Parathyroid adenoma (tissue), 2 donors: ENCODE results near the gene SERINC1.

Experiments
- H2AFZ ChIP-seq: fragments of 300-600 bp; sonication (generic); one replicate; pipeline ENCODE4 v1.7.0; 2017; ENCODE audit warnings: antibody characterized with exemption, mild to moderate bottlenecking
- H3K27ac ChIP-seq: fragments of 300-600 bp; sonication (generic); one replicate; pipeline ENCODE4 v1.7.0; 2017
- H3K27me3 ChIP-seq: fragments of 300-600 bp; sonication (generic); one replicate; pipeline ENCODE4 v1.7.0; 2017; ENCODE audit warnings: low read length; ENCODE audit not compliant: control insufficient read depth, insufficient read depth
- H3K36me3 ChIP-seq: fragments of 300-600 bp; sonication (generic); one replicate; pipeline ENCODE4 v1.7.0; 2017; ENCODE audit warnings: low read length; ENCODE audit not compliant: control insufficient read depth, insufficient read depth
- H3K4me1 ChIP-seq: fragments of 300-600 bp; sonication (generic); one replicate; pipeline ENCODE4 v1.7.0; 2017; ENCODE audit warnings: control low read depth
- H3K4me2 ChIP-seq: fragments of 300-600 bp; sonication (generic); one replicate; pipeline ENCODE4 v1.7.0; 2017; ENCODE audit warnings: low read length
- H3K4me3 ChIP-seq: fragments of 300-600 bp; sonication (generic); one replicate; pipeline ENCODE4 v1.7.0; 2017; ENCODE audit warnings: low read depth, low read length
- H3K79me2 ChIP-seq: fragments of 300-600 bp; sonication (generic); one replicate; pipeline ENCODE4 v1.7.0; 2017; ENCODE audit warnings: control low read depth
- H3K9ac ChIP-seq: fragments of 300-600 bp; sonication (generic); one replicate; pipeline ENCODE4 v1.7.0; 2017; ENCODE audit warnings: mild to moderate bottlenecking
- H3K9me3 ChIP-seq: fragments of 300-600 bp; sonication (generic); one replicate; pipeline ENCODE4 v1.7.0; 2017; ENCODE audit warnings: low read length; ENCODE audit not compliant: control insufficient read depth
- TF ChIP-seq, protein P1 (sequence below): fragments of 300-600 bp; sonication (generic); IDR thresholded peaks from one replicate; pipeline ENCODE4 v1.7.0; 2017; ENCODE audit warnings: antibody characterized with exemption, mild to moderate bottlenecking
- donor health status: primary hyperparathyroidism.

The SERINC1 gene

DNA sequence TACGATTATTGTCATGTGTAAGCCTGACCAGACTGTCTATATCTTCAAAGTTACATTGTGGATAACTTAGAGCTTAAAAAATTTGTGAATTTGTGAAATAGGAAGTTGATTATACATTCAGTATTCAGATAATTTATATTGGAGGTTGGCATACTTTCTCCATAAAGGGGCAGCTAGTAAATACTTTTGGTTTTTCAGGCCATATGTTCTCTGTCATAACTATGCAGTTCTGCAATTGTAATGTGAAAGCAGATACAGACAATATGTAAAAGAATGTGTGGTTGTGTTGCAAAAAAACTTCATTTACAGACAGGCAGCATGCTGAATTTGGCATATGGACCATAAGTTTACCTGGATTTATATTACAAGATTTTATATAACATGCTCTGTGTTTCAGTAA lies 42.8 kb downstream of the SERINC1 start:
- TF ChIP-seq, protein P1, sequence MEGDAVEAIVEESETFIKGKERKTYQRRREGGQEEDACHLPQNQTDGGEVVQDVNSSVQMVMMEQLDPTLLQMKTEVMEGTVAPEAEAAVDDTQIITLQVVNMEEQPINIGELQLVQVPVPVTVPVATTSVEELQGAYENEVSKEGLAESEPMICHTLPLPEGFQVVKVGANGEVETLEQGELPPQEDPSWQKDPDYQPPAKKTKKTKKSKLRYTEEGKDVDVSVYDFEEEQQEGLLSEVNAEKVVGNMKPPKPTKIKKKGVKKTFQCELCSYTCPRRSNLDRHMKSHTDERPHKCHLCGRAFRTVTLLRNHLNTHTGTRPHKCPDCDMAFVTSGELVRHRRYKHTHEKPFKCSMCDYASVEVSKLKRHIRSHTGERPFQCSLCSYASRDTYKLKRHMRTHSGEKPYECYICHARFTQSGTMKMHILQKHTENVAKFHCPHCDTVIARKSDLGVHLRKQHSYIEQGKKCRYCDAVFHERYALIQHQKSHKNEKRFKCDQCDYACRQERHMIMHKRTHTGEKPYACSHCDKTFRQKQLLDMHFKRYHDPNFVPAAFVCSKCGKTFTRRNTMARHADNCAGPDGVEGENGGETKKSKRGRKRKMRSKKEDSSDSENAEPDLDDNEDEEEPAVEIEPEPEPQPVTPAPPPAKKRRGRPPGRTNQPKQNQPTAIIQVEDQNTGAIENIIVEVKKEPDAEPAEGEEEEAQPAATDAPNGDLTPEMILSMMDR = no peak
- H3K36me3 ChIP-seq = no peaks in the 10 kb centered on the region
- H3K27me3 ChIP-seq = no peaks in the 10 kb centered on the region
- no peaks in the 10 kb centered on the region for H3K79me2 ChIP-seq
- no peak overlapping the region for H3K9ac ChIP-seq
- H3K4me2 ChIP-seq = no peak overlapping the region
- H3K9me3 ChIP-seq = no peaks in the 10 kb centered on the region
- H3K4me1 ChIP-seq = no peaks in the 10 kb centered on the region
- no peak overlapping the region for H2AFZ ChIP-seq
- H3K4me3 ChIP-seq = no peak overlapping the region
- H3K27ac ChIP-seq = no peak overlapping the region

DNA sequence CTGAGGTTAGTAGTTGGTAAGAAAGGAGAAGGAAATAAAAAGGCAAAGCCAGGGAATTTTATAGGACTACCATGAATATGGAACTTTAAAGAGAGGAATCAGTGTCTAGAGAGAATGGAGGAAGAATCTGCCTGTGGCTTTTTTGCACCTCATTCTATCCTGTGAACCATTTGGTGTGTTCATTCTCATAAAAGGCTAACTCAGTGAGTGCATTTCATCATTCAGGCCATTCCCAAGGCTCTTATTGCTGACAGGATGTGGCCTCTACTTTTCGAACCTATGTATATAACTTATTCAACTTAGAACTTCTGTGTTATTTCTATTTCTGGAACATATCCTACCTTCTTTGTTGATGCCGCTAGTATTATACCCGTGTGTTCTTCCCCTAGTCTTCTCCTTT lies 45.0 kb downstream of the SERINC1 start:
- Histone ChIP-seq H3K9me3 (no peaks in the 10 kb centered on the region), H3K4me1 (no peaks in the 10 kb centered on the region), H3K4me2 (no peak overlapping the region), H3K27me3 (no peaks in the 10 kb centered on the region), H2AFZ (no peak overlapping the region), H3K79me2 (no peaks in the 10 kb centered on the region), H3K27ac (no peak overlapping the region), H3K4me3 (no peak overlapping the region), H3K9ac (no peak overlapping the region), H3K36me3 (no peaks in the 10 kb centered on the region)
- TF ChIP-seq, protein P1 = no peak

DNA sequence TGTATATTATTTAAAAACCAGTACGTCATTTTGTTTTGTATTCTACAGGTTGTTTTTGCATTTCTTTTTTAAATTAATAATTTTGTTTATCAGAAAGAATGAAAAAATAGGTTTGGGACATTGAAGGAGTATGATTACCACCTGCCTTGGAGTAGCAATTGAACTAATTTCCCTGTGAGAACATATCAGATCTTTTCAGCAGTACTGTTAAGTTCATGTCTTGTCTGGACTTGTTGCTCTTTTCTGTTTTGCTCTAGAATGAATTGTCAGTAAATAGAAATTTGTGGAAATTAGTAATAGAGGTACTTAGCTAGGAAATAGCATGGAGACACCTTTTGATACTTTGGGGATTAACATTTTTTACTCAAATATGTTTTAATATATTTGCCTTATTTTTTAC lies 47.9 kb downstream of the SERINC1 start:
- H3K4me2 ChIP-seq = no peak overlapping the region
- H3K36me3 ChIP-seq = no peaks in the 10 kb centered on the region
- H3K4me1 ChIP-seq = no peaks in the 10 kb centered on the region
- H3K9me3 ChIP-seq = no peaks in the 10 kb centered on the region
- H3K4me3 ChIP-seq = no peak overlapping the region
- H3K9ac ChIP-seq = no peak overlapping the region
- H3K79me2 ChIP-seq = no peaks in the 10 kb centered on the region
- H3K27ac ChIP-seq = no peak overlapping the region
- TF ChIP-seq, protein P1 = no peak
- no peaks in the 10 kb centered on the region for H3K27me3 ChIP-seq
- no peak overlapping the region for H2AFZ ChIP-seq

DNA sequence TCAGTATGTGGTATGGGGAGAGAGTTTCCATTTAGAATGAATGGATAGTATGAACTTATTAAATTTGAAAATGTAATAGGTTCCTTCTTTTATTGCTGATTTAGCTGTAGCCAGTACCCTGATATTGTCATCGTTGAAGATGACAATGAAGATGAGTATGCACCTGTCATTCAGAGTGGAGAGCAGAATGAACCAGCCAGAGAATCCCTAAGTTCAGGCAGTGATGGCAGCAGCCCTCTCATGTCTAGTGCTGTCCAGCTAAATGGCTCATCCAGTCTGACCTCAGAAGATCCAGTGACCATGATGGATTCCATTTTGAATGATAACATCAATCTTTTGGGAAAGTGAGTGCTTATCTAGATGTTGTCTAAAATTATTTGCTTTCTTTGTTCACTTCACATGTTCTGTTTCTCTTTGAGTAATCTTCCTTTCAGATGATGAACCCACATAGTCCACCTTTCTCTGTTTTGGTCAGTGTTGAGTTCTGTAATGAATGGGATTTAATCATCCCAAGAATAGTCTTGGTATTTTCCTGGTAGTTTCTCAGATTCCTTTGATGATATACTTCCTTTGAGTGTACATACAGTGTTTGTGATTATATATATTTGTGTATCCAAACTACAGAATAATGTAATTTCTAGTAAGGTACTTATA lies 48.9 kb downstream of the SERINC1 start:
- Histone ChIP-seq H3K4me1 (no peaks in the 10 kb centered on the region), H3K4me3 (no peak overlapping the region), H3K27me3 (no peaks in the 10 kb centered on the region), H3K4me2 (no peak overlapping the region), H2AFZ (no peak overlapping the region), H3K9me3 (no peaks in the 10 kb centered on the region), H3K79me2 (no peaks in the 10 kb centered on the region), H3K36me3 (no peaks in the 10 kb centered on the region), H3K9ac (no peak overlapping the region), H3K27ac (no peak overlapping the region)
- TF ChIP-seq, protein P1 = no peak

DNA sequence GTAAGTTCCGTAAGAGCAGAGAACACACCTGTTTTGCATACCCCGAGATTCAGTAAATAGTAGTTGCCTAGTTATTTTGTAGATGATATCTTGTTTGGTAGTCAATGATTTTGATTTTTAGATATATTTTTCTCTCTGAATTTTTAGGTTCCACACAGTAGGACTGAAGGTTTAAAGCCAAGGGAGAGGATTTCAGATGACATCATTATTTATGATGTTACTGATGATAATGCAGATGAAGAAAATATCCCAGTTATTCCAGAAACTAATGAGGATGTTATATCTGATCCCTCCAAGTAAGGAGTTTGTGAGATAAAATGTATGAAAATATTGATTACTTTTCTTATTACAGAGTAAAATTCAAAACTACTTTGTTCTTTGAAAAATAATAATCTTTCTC lies 49.6 kb downstream of the SERINC1 start:
- Histone ChIP-seq H3K4me1 (no peaks in the 10 kb centered on the region), H3K79me2 (no peaks in the 10 kb centered on the region), H3K9me3 (no peaks in the 10 kb centered on the region), H3K27me3 (no peaks in the 10 kb centered on the region), H3K9ac (no peak overlapping the region), H3K27ac (no peak overlapping the region), H3K36me3 (no peaks in the 10 kb centered on the region), H3K4me2 (no peak overlapping the region), H2AFZ (no peak overlapping the region), H3K4me3 (no peak overlapping the region)
- TF ChIP-seq, protein P1 = no peak
